T-helper 1 cell (primary cell): Measurements from ENCODE around the gene UBE2QL1.

Experiments
- DNase-seq, 5 donors: peaks; one replicate each; pipeline ENCODE4 v3.0.0-alpha.2; 2012 to 2020

The UBE2QL1 gene

DNA sequence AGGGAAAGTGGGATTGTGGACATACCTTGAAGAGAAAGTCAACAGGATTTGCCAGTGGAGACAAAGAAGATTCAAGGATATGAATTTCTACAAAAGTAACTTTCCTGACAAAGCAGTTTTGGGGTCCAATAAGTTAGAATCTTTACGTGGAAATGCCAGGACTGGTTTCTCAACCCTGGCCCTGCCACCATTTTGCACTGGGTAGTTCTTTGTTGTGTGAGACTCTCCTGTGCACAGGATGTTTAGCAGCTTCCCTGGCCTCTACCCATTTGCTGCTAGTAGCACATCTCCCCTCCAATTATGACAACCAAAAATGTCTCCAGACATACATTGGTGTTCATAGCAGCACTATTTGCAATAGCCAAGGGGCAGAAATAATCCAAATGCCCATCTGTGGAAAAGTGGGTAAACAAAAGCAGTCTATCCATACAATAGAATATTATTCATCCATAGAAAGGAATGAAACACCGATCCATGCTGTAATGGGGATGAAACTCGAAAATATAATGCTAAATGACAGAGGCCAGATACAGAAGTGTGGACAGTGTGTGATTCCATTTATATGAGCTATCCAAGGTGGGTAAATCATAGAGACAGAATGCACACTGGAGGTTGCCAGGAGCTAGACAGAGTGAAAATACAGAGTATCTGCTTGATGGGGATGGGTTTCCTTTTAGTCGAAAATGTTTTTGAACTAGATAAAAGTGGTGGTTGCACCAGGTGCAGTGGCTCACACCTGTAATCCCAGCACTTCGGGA is 92.8 kb downstream of the UBE2QL1 start:
- no peak for DNase-seq

DNA sequence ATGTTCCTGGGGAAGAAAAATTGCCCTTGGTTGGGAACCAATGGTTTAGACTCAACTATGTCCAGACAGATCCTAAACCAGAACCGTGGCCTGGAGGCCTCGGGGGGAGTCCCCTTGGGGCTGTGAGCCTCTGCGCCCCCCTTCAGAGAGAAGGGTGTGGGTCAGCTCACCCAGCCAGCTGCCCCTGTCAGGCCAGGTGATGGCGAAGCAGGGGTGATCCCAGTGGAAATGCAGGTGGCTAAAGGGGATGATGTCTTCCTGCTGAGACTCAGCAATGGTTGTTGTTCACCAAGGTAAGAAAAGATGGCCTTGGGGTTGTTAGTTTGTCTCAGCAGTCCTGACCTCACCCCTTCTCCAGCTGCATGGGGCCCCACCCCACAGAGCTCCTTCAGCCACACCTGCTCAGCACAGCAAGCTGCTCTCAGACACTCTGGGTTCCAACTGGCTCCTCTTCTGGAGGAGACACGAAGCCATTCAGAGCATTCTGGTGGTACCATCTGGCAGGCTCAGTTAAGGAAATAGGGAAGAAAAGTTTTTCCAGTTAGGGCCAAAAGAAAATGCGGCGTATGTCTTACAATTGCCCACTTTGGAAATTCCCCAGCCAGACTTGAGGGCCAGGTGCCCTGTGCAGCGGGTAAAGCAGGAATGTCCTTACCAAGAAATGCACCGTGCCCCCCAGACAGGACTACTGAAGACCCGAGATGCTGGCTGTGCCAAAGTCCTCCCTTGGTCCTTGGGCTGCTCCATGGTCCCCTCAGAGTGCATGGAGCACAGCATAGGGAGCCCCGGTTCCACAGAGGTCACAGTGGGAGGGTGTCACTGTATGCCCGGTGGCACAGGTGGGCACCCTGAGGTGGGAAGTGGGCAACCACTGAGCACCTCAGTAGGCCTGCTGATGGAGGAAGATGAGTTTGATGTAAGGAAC is 94.0 kb downstream of the UBE2QL1 start:
- DNase-seq, result no peak

DNA sequence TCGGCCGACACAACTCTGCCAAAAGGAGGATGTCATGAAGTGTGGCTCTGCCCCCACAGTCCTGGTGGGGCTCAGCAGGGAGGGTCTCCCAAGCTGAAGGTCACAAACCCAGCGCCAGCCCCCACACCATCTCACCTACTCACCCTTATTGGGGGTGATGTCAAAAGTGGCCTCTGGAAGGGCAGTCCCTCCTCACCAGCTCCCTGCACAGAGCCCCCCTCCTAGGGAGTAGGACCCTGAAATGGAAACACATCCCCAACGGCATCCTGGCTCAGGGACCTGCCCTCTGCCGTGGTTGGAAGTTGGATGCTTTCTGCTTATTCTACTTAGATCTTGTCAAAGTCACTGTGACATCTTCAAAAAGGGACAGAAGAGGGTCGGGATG is 94.7 kb downstream of the UBE2QL1 start:
- no peak for DNase-seq

DNA sequence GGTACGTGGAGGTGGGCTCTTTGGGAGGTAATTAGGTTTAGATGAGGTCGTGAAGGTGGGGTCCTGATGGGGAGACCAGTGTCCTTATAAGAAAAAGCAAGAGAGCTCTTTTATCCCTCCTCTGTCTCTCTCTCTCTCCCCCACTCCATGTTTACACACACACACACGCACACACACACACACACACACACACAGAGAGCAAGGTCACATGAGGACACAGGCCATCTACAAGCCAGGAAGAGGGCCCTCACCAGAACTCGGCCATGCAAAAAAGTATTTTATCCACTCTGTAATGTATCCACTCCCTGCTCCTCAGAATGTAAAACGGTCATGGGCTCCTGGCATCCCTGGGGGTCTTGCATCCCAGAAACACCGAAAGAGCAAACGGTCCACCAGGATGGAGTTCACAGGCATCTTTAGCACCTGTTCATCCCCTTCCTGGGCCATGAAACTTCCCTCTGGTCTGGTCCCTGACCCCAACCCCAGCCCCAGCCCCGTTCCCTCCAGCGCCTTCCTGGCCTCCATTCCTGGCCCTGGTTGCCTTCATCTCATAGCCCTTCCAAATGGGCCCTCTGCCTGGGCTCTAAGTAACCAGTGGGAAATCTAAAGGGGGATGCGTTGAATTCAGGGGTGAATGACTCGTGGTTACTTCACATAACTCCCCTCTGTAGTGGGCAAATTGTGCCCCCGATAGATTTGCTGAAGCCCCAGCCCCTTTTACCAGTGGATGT is 95.3 kb downstream of the UBE2QL1 start:
- no peak for DNase-seq
